HG02981 (cell line): ENCODE data around the gene SSRP1.
A peak's percentile ranks its signal among the peaks of the same experiment; 100 is the strongest.
"Not testable (repeated sequence)": the region's sequence is repeated elsewhere in the genome, so short reads cannot be mapped to it uniquely, and the experiment has no call there.

Experiments used
- ATAC-seq: cut with Tn5 transposase; IDR thresholded peaks from one replicate; pipeline ENCODE4 v1.9.1; 2021; ENCODE audit warnings: mild to moderate bottlenecking, moderate library complexity; ENCODE audit not compliant: unreplicated experiment

SSRP1 gene

GRCh38 chr11:57303280-57303989 lies 32.3 kb downstream of the SSRP1 start:
- ATAC-seq = no peak

GRCh38 chr11:57302489-57302888 lies 33.2 kb downstream of the SSRP1 start:
- ATAC-seq = no peak

DNA sequence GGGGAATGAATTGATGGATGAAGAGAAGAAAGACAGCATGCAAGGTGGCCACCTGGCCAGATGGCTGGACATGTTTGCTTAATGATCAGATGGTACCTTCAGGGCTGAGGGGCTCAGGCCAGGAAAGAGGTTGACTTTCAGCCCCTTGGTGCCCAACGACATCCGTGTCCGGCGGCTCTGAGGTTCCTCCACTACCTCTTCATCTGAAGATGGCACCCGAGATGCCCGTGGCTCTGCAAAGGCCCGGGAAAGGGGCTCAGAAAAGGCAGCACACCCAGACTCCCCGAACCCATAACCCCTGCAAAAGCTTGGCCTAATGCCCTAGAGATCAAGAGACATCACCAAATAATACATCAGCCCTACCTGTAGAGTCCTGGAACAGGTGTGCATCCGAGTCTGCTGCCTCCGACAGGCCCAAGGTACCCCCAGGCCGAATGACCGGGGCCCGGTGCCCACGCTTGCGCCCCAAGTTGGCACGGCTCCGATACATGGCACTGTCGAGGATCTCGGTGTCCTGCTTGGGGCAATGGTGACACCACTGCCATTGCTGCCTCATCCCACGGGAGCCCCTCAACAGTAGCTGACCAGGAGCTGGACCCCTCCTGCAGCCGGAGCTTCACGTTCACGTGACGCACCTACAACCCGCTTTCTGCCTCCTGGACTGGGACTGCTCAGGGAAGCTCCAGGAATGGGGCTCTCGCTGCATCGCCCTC lies 33.8 kb downstream of the SSRP1 start:
- ATAC-seq = no peak

GRCh38 chr11:57300785-57301184 lies 34.9 kb downstream of the SSRP1 start:
- no peak for ATAC-seq

DNA sequence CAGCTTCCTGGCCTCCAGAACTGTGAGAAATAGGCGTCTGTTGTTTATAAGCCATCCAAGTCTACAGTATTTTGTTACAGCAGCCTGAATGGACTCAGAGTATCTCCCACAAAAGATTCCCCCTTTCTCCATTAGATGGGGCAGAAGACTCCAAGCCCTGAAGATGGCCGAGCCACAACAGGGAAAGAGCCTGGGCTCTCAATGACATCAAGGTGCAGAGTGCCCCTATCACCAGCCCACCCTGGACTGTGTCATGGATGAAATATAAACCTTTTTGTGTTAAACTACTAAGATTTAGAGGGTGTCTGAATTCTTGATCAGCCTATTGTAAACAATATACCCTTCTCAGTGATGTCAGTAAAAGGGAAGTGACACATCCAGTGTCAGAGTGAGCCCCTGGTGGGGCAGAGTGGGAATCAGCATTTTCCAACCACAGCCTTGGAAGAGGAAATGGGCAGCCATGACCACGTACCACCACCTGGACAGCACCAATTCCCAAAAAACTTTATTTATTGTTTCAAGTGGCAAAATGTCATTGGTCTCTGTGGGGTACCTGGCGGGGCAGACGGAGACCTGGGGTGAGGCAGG lies 36.4 kb downstream of the SSRP1 start:
- ATAC-seq = no peak

GRCh38 chr11:57297221-57297620 lies 38.5 kb downstream of the SSRP1 start:
- ATAC-seq = no peak

DNA sequence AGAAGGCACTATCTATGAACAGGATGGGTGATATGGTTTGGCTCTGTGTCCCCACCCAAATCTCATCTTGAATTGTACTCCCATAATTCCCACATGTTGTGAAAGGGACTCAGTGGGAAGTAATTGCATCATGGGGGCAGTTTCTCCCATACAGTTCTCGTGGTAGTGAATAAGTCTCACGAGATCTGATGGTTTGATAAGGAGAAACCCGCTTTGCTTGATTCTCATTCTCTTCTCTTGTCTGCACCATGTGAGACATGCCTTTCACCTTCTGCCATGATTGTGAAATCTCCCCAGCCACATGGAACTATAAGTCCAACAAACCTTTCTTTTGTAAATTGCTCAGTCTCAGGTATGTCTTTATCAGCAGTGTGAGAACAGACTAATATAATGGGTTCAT lies 39.5 kb downstream of the SSRP1 start:
- ATAC-seq = not testable (repeated sequence)

- no peak for ATAC-seq
Measured at GRCh38 chr11:57294225-57295131, 41.2 kb downstream of the SSRP1 start.

DNA sequence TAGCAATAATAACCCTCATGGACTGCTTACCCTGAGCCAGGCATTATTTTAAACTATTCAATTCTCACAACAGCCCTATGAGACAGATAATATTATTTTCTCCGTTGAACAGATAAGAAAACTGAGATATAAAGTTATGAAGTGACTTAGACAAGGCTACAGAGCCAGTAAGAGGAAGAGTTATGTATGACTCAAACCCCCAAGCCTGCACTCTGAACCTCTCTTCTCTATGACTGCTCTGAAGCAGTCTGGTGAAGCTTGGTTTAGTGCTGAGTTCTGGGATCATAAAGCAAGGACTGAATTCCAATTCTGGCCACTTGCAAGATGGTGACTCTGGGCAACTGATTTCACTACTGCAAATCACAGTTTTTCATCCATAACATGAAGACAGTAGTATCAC lies 45.4 kb downstream of the SSRP1 start:
- ATAC-seq = no peak

DNA sequence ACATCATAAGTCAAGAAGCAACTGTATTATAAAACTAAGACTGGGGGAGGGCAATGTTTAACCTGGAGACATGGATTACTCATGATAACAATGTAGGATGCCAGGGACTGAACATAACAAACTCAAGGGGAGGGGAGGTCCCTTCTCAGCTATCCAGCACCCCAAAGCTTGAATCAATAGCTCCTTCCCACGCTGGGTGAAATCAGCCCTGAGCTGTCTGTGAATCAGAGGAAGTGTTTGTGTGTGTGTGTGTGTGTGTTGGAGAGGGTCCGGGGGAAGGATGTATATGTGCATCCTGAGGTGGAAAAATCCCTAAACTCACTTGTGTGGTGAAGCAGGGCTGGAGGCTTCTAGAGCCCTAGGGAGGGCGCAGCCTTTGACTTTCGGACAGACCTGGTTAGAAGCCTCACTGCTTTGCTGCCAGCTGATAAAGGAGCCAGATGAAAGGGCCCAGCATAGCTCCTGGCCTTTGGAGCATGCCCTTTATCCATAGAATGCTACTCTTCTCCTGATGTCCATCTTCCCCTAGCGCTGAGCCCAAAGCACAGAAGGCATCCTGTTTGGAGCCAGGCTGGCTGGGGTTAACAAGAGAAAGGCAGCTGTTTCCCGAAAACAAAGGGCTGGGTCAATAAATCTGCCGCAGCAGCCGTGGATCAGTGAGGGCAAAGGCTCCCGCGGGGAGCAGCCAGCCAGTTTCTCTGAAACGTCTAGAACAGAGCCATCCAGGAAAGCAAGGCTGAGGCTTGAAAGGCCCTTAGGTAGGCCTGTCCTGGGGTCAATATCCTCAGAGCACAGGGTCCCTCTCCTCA lies 46.7 kb downstream of the SSRP1 start:
- no peak for ATAC-seq

- ATAC-seq = no peak
Measured at GRCh38 chr11:57287884-57288283, 47.8 kb downstream of the SSRP1 start.

GRCh38 chr11:57283231-57283990 lies 52.3 kb downstream of the SSRP1 start:
- ATAC-seq = no peak

DNA sequence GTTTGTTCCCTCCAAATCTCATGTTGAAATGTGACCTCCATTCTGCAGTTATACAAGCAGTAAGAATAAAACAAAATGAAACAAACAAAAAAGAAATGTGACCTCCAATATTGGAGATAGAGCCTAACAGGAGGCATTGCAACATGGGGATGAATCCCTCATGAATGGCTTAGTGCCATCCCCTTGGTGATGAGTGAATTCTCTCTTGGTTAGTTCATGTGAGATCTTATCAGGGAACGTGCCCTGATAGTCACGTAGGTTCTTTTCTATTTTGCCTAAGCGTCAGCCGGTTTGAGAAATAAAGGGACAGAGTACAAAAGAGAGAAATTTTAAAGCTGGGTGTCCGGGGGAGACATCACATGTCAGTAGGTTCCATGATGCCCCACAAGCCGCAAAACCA lies 54.1 kb downstream of the SSRP1 start:
- ATAC-seq = not testable (repeated sequence)

- ATAC-seq = no peak
Measured at GRCh38 chr11:57279116-57279515, 56.6 kb downstream of the SSRP1 start.

GRCh38 chr11:57278721-57279095 lies 57.0 kb downstream of the SSRP1 start:
- no peak for ATAC-seq

GRCh38 chr11:57277845-57278720 lies 57.6 kb downstream of the SSRP1 start:
- peak; percentile 72 for ATAC-seq

- no peak for ATAC-seq
Measured at GRCh38 chr11:57276971-57277675, 58.6 kb downstream of the SSRP1 start.
